HepG2 (cell line): ENCODE measurements around the gene ANKS1B. TPM values are rescaled to one million over a fixed set of nuclear protein-coding genes. Genes with fewer than 3 reads are reported as not detected.

Source experiments
- ATF2 ChIP-seq: sonication (generic); formaldehyde crosslinking; IDR thresholded peaks from 2 replicates; pipeline ENCODE4 v1.4.0; 2020; ENCODE audit warnings: missing genetic modification reagents
- ATF7 ChIP-seq, 2 experiments: fragments of 450-650 bp in 1 of 2; sonication (generic) in 1 of 2; formaldehyde crosslinking in 1 of 2; IDR thresholded peaks; 2 replicates each; pipeline versions ENCODE4 v1.4.0 to v1.6.1; 2016 to 2020; ENCODE audit warnings: antibody characterized with exemption in 1 of 2, mild to moderate bottlenecking in 1 of 2, missing genetic modification reagents in 1 of 2
- HNF4G ChIP-seq, 2 experiments: sonication (generic) in 1 of 2; formaldehyde crosslinking in 1 of 2; IDR thresholded peaks; 2 replicates each; pipeline versions ENCODE4 v1.4.0 to v1.6.1; 2011 to 2020; ENCODE audit warnings: borderline replicate concordance in 2 of 2, low read depth in 2 of 2, mild to moderate bottlenecking in 2 of 2, low read length in 1 of 2, missing genetic modification reagents in 1 of 2, moderate library complexity in 1 of 2
- KAT7 ChIP-seq: IDR thresholded peaks from 2 replicates; pipeline ENCODE4 v1.6.1; 2018; ENCODE audit warnings: borderline replicate concordance, missing compliant biosample characterization
- ZFP62 ChIP-seq: sonication (generic); formaldehyde crosslinking; IDR thresholded peaks from 2 replicates; pipeline ENCODE4 v1.4.0; 2020; ENCODE audit warnings: missing genetic modification reagents
- ZNF570 ChIP-seq: sonication (generic); formaldehyde crosslinking; IDR thresholded peaks from 2 replicates; pipeline ENCODE4 v1.4.0; 2020; ENCODE audit warnings: mild to moderate bottlenecking, missing genetic modification reagents, borderline replicate concordance
- polyA plus RNA-seq, 8 experiments: library from polyadenylated mRNA; depleted of rRNA in 3 of 8; stranded (reverse) in 7 of 8; unstranded in 1 of 8; fragments of >200 nt; fragmentation: Illumina TruSeq in 4 of 8; extraction: Trizol in 4 of 8; gene quantifications; 2 replicates each; pipeline versions ENCODE4 v1.2.1 to v1.2.3, GENCODE V29; 2011 to 2016; ENCODE audit warnings: low read depth in 4 of 8, missing spikeins in 1 of 8, mixed read lengths in 1 of 8; ENCODE audit not compliant: insufficient read depth in 1 of 8
- total RNA-seq, 5 experiments: library from RNA; depleted of rRNA; stranded (reverse); fragments of >200 nt; fragmentation: Illumina TruSeq; extraction: Trizol; gene quantifications; 2 replicates each; pipeline ENCODE4 v1.2.3, GENCODE V29; 2016; ENCODE audit warnings: low read depth in 1 of 5
- TF ChIP-seq, protein P1 (sequence below): sonication (generic); formaldehyde crosslinking; IDR thresholded peaks from 2 replicates; pipeline ENCODE4 v1.4.0; 2020; ENCODE audit warnings: missing genetic modification reagents, borderline replicate concordance
- TF ChIP-seq, protein P2 (sequence below): sonication (generic); formaldehyde crosslinking; IDR thresholded peaks from 2 replicates; pipeline ENCODE4 v1.8.1; 2023; ENCODE audit warnings: mild to moderate bottlenecking, missing genetic modification reagents, borderline replicate concordance
- TF ChIP-seq, protein P3 (sequence below): sonication (generic); formaldehyde crosslinking; IDR thresholded peaks from 2 replicates; pipeline ENCODE4 v1.4.0; 2020; ENCODE audit warnings: missing genetic modification reagents

The ANKS1B gene
- total and polyA plus RNA-seq, 2 of the 13 experiments (the other 11 are each of a cell fraction or from before 2014, with no cell fraction given) = 0.15 TPM; not detected in 1

DNA sequence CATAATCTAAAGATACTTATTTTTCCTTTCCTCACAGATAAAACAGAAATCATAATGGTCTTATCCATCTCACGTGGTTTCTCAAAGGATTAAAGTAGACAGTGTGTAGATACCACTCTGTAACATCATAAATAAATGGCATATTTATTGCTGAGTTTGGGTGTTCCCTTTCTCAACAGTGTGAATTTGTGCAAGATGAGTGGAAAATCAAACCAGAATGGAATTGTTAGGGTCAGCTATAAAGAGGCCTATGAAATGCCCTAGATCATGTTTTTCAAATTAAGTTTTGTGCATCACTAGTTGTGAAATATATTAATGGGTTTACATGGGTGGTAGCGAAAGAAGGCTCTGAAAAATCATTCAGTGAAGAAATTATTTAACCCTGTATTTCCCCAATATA is 553.5 kb downstream of the ANKS1B start (continued):
- TF ChIP-seq, protein P1, sequence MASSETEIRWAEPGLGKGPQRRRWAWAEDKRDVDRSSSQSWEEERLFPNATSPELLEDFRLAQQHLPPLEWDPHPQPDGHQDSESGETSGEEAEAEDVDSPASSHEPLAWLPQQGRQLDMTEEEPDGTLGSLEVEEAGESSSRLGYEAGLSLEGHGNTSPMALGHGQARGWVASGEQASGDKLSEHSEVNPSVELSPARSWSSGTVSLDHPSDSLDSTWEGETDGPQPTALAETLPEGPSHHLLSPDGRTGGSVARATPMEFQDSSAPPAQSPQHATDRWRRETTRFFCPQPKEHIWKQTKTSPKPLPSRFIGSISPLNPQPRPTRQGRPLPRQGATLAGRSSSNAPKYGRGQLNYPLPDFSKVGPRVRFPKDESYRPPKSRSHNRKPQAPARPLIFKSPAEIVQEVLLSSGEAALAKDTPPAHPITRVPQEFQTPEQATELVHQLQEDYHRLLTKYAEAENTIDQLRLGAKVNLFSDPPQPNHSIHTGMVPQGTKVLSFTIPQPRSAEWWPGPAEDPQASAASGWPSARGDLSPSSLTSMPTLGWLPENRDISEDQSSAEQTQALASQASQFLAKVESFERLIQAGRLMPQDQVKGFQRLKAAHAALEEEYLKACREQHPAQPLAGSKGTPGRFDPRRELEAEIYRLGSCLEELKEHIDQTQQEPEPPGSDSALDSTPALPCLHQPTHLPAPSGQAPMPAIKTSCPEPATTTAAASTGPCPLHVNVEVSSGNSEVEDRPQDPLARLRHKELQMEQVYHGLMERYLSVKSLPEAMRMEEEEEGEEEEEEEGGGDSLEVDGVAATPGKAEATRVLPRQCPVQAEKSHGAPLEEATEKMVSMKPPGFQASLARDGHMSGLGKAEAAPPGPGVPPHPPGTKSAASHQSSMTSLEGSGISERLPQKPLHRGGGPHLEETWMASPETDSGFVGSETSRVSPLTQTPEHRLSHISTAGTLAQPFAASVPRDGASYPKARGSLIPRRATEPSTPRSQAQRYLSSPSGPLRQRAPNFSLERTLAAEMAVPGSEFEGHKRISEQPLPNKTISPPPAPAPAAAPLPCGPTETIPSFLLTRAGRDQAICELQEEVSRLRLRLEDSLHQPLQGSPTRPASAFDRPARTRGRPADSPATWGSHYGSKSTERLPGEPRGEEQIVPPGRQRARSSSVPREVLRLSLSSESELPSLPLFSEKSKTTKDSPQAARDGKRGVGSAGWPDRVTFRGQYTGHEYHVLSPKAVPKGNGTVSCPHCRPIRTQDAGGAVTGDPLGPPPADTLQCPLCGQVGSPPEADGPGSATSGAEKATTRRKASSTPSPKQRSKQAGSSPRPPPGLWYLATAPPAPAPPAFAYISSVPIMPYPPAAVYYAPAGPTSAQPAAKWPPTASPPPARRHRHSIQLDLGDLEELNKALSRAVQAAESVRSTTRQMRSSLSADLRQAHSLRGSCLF (CRISPR knock-in tag) = no peak
- no peak for TF ChIP-seq ZNF570 (CRISPR knock-in tag)
- TF ChIP-seq ZFP62 (CRISPR knock-in tag) = no peak
- TF ChIP-seq, protein P2, sequence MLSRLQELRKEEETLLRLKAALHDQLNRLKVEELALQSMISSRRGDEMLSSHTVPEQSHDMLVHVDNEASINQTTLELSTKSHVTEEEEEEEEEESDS = no peak
- no peak for TF ChIP-seq ATF7 (IDR thresholded peaks at IDR 0.05)
- no peak for TF ChIP-seq ATF7 (CRISPR knock-in tag; IDR thresholded peaks at IDR 0.05)
- TF ChIP-seq, protein P3, sequence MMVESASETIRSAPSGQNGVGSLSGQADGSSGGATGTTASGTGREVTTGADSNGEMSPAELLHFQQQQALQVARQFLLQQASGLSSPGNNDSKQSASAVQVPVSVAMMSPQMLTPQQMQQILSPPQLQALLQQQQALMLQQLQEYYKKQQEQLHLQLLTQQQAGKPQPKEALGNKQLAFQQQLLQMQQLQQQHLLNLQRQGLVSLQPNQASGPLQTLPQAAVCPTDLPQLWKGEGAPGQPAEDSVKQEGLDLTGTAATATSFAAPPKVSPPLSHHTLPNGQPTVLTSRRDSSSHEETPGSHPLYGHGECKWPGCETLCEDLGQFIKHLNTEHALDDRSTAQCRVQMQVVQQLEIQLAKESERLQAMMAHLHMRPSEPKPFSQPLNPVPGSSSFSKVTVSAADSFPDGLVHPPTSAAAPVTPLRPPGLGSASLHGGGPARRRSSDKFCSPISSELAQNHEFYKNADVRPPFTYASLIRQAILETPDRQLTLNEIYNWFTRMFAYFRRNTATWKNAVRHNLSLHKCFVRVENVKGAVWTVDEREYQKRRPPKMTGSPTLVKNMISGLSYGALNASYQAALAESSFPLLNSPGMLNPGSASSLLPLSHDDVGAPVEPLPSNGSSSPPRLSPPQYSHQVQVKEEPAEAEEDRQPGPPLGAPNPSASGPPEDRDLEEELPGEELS (CRISPR knock-in tag) = no peak
- no peak for TF ChIP-seq KAT7 (CRISPR knock-in tag)
- no peak for TF ChIP-seq HNF4G (IDR thresholded peaks at IDR 0.05; ENCODE audit: borderline replicate concordance, low read depth, low read length)
- TF ChIP-seq HNF4G (CRISPR knock-in tag; IDR thresholded peaks at IDR 0.05; ENCODE audit: borderline replicate concordance, low read depth) = no peak
- TF ChIP-seq ATF2 (CRISPR knock-in tag) = no peak
